GM23338 (cell line): ENCODE results near the gene CADM4. TPM values are rescaled to one million over a fixed set of nuclear protein-coding genes. Genes with fewer than 3 reads are reported as not detected.
"Not testable (repeated sequence)": the region's sequence is repeated elsewhere in the genome, so short reads cannot be mapped to it uniquely, and the experiment has no call there.

Experiments
- ATAC-seq: fragments of 200-7000 bp; cut with Tn5 transposase; 3 replicates; pipeline ENCODE4 v1.9.1; 2020
- DNase-seq: peaks from one replicate; pipeline ENCODE4 v3.0.0-alpha.2; 2015; ENCODE audit warnings: low spot score
- H2AFZ ChIP-seq: fragments of 200-600 bp; sonication (generic); 2 replicates; pipeline ENCODE4 v1.8.0; 2016; ENCODE audit warnings: antibody characterized with exemption, mild to moderate bottlenecking, moderate library complexity
- H3F3A ChIP-seq: fragments of 200-600 bp; sonication (generic); replicated peaks from 2 replicates; pipeline ENCODE4 v1.8.0; 2017; ENCODE audit warnings: antibody characterized with exemption, mixed run types, low read depth
- H3K27ac ChIP-seq: fragments of 200-600 bp; sonication (generic); 2 replicates; pipeline ENCODE4 v1.6.1; 2016; ENCODE audit warnings: low read depth
- H3K27me3 ChIP-seq: fragments of 200-600 bp; sonication (generic); 2 replicates; pipeline ENCODE4 v1.8.0; 2016; ENCODE audit warnings: mild to moderate bottlenecking, mixed run types, moderate library complexity; ENCODE audit not compliant: insufficient read depth
- H3K36me3 ChIP-seq: fragments of 200-600 bp; sonication (generic); 2 replicates; pipeline ENCODE4 v1.8.0; 2016; ENCODE audit warnings: mild to moderate bottlenecking; ENCODE audit not compliant: insufficient read depth
- H3K4me1 ChIP-seq: fragments of 200-600 bp; sonication (generic); 2 replicates; pipeline ENCODE4 v1.8.0; 2016; ENCODE audit warnings: mild to moderate bottlenecking, moderate library complexity; ENCODE audit not compliant: insufficient read depth
- H3K4me2 ChIP-seq: fragments of 200-600 bp; sonication (generic); 2 replicates; pipeline ENCODE4 v1.7.1; 2017; ENCODE audit warnings: mixed run types
- H3K4me3 ChIP-seq: fragments of 200-600 bp; sonication (generic); 2 replicates; pipeline ENCODE4 v1.6.1; 2016; ENCODE audit warnings: mixed run types
- H3K79me2 ChIP-seq: fragments of 200-600 bp; sonication (generic); replicated peaks from 2 replicates; pipeline ENCODE4 v1.8.0; 2017; ENCODE audit warnings: mild to moderate bottlenecking; ENCODE audit not compliant: insufficient read depth
- H3K9me2 ChIP-seq: fragments of 200-600 bp; sonication (generic); 2 replicates; pipeline ENCODE4 v1.8.0; 2017; ENCODE audit not compliant: insufficient read depth
- H4K20me1 ChIP-seq: fragments of 200-600 bp; sonication (generic); replicated peaks from 2 replicates; pipeline ENCODE4 v1.8.0; 2017; ENCODE audit warnings: mild to moderate bottlenecking; ENCODE audit not compliant: insufficient read depth
- H3K27ac Mint-ChIP-seq: 2 replicates; pipeline ENCODE4 v1.8.0; 2020; ENCODE audit warnings: inconsistent platforms, mild to moderate bottlenecking, moderate library complexity, mixed read lengths
- H3K27me3 Mint-ChIP-seq: 3 replicates; pipeline ENCODE4 v1.8.0; 2022; ENCODE audit warnings: low read depth, mild to moderate bottlenecking, moderate library complexity, mixed read lengths, inconsistent platforms; ENCODE audit not compliant: insufficient read depth, poor library complexity
- H3K36me3 Mint-ChIP-seq: 3 replicates; pipeline ENCODE4 v1.8.0; 2021; ENCODE audit warnings: low read depth, mild to moderate bottlenecking, inconsistent platforms, moderate library complexity, mixed read lengths
- H3K4me1 Mint-ChIP-seq: 3 replicates; pipeline ENCODE4 v1.8.0; 2020; ENCODE audit warnings: mild to moderate bottlenecking, inconsistent platforms, mixed read lengths
- H3K4me3 Mint-ChIP-seq: 3 replicates; pipeline ENCODE4 v1.8.0; 2021; ENCODE audit warnings: moderate library complexity, mild to moderate bottlenecking, inconsistent platforms, mixed read lengths
- H3K9me3 Mint-ChIP-seq: 3 replicates; pipeline ENCODE4 v1.8.0; 2020; ENCODE audit warnings: moderate library complexity, mild to moderate bottlenecking, inconsistent platforms, mixed read lengths
- CREB1 ChIP-seq: fragments of 250-450 bp; sonication (Bioruptor Pico); IDR thresholded peaks from 2 replicates; pipeline ENCODE4 v1.5.0; 2020; ENCODE audit warnings: low read depth, mild to moderate bottlenecking, moderate library complexity
- ETS1 ChIP-seq: IDR thresholded peaks from 2 replicates; pipeline ENCODE4 v1.6.1; 2016; ENCODE audit warnings: antibody characterized with exemption
- NANOG ChIP-seq: IDR thresholded peaks from 2 replicates; pipeline ENCODE4 v1.6.1; 2016; ENCODE audit warnings: antibody characterized with exemption, borderline replicate concordance
- POLR2AphosphoS5 ChIP-seq: IDR thresholded peaks from 2 replicates; pipeline ENCODE4 v1.6.1; 2016; ENCODE audit warnings: antibody characterized with exemption, low read depth
- REST ChIP-seq: IDR thresholded peaks from one replicate; pipeline ENCODE4 v1.6.1; 2018; ENCODE audit warnings: antibody characterized with exemption; ENCODE audit not compliant: unreplicated experiment
- STAT1 ChIP-seq: IDR thresholded peaks from one replicate; pipeline ENCODE4 v1.6.1; 2016; ENCODE audit warnings: antibody characterized with exemption; ENCODE audit not compliant: unreplicated experiment
- ZNF114 ChIP-seq: fragments of 250-450 bp; sonication (Bioruptor Pico); IDR thresholded peaks from 2 replicates; pipeline ENCODE4 v1.5.0; 2020; ENCODE audit warnings: mild to moderate bottlenecking, moderate library complexity
- ZNF331 ChIP-seq: fragments of 250-450 bp; sonication (Bioruptor Pico); IDR thresholded peaks from 2 replicates; pipeline ENCODE4 v1.5.0; 2020; ENCODE audit warnings: low read depth, mild to moderate bottlenecking, moderate library complexity
- ZNF462 ChIP-seq: fragments of 250-450 bp; sonication (Bioruptor Pico); IDR thresholded peaks from 2 replicates; pipeline ENCODE4 v1.5.0; 2020; ENCODE audit warnings: mild to moderate bottlenecking, moderate library complexity
- polyA plus RNA-seq: library from polyadenylated mRNA; unstranded; fragments of >200 nt; fragmentation: Nextera tagmentation; extraction: Ambion mirVana; gene quantifications from 2 replicates; pipeline ENCODE4 v1.2.1, GENCODE V29; 2016
- total RNA-seq: library from RNA; depleted of rRNA; stranded (reverse); fragments of >200 nt; shearing (Covaris generic); gene quantifications from 2 replicates; pipeline ENCODE4 v1.2.3, GENCODE V29; 2014

Gene CADM4
- total and polyA plus RNA-seq, 2 experiments from 2014 or later = 3.7 to 21.2 TPM

DNA sequence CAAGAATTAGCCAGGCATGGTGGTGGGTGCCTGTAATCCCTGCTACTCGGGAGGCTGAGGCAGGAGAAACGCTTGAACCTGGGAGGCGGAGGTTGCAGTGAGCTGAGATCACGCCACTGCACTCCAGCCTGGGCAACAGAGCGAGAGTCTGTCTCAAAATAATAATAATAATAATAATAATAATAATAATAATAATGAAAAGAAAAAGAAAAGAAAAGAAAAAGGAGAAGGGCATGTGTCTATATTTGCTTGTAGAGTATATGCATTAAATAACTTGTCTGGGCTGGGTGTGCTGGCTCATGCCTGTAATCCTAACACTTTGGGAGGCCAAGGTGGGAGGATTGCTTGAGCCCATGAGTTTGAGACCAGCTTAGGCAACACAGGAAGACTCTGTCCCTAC lies 42.6 kb upstream of the CADM4 start:
- not testable (repeated sequence) for H3K4me2 ChIP-seq, H4K20me1 ChIP-seq, H3K27ac ChIP-seq, H3K9me3 Mint-ChIP-seq, DNase-seq, H3K27me3 ChIP-seq, H3K36me3 Mint-ChIP-seq, H3K4me3 ChIP-seq, H3K4me3 Mint-ChIP-seq, H3K4me1 Mint-ChIP-seq, H3K27me3 Mint-ChIP-seq, H3K9me2 ChIP-seq, H2AFZ ChIP-seq, H3K4me1 ChIP-seq, H3K27ac Mint-ChIP-seq, H3K36me3 ChIP-seq, H3F3A ChIP-seq, H3K79me2 ChIP-seq, ATAC-seq

DNA sequence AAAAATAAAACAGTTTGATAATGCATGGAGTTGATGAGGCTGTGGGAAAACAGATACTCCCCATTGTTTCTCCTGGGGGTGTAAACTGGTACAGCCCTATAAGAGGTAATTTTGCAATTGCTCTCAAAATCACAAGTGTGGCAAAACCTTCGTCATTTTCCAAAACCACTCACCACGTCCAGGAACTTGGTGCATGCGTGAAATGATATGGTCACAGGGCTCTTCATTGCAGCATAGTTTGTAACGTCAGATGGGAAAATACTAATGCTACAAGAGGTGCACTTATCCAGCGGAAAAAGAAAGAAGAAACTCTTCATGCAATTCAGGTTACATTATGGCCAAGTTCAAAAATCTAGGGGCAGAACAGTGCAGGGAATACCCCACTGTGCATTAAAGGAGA lies 42.2 kb upstream of the CADM4 start:
- H3F3A ChIP-seq = no peaks in the 10 kb centered on the region
- H3K36me3 Mint-ChIP-seq = no peaks in the 10 kb centered on the region
- TF ChIP-seq POLR2AphosphoS5 = no peak
- TF ChIP-seq CREB1 (CRISPR knock-in tag) = no peak
- no peak for TF ChIP-seq REST
- no peak for TF ChIP-seq STAT1
- no peak for TF ChIP-seq ZNF331 (CRISPR knock-in tag)
- TF ChIP-seq ZNF462 (CRISPR knock-in tag) = no peak
- no peak for TF ChIP-seq ZNF114
- TF ChIP-seq ETS1 = no peak
- no peak for TF ChIP-seq NANOG
- H3K27me3 Mint-ChIP-seq = peaks cover 3% of the 10 kb centered on the region
- no peak overlapping the region for H3K4me2 ChIP-seq
- H3K4me1 ChIP-seq = no peaks in the 10 kb centered on the region
- no peaks in the 10 kb centered on the region for H3K79me2 ChIP-seq
- no peaks in the 10 kb centered on the region for H3K27me3 ChIP-seq
- no peaks in the 10 kb centered on the region for H3K9me3 Mint-ChIP-seq
- H2AFZ ChIP-seq = no peak overlapping the region
- H3K27ac Mint-ChIP-seq = no peak overlapping the region
- no peak overlapping the region for H3K4me3 ChIP-seq
- no peaks in the 10 kb centered on the region for H3K36me3 ChIP-seq
- DNase-seq (no peak), ATAC-seq (no peak)
- H3K4me1 Mint-ChIP-seq = no peaks in the 10 kb centered on the region; the same call in 2 of the 3 replicates
- H4K20me1 ChIP-seq = no peaks in the 10 kb centered on the region
- no peaks in the 10 kb centered on the region for H3K9me2 ChIP-seq
- no peak overlapping the region for H3K27ac ChIP-seq
- no peak overlapping the region for H3K4me3 Mint-ChIP-seq
